ENCODE measurements around the gene MPP1. TPM values are rescaled to one million over a fixed set of nuclear protein-coding genes. Genes with fewer than 3 reads are reported as not detected.
A peak's percentile ranks its signal among the peaks of the same experiment; 100 is the strongest.

MPP1 gene
- total and polyA plus RNA-seq, 9 of the 15 experiments (the other 6 are each of a cell fraction or from before 2014, with no cell fraction given) = 227 to 395 (median 283) TPM

GRCh38 chrX:154818916-154819770 is 13.9 kb upstream of the MPP1 start (continued):
- TF ChIP-seq TOE1 (IDR thresholded peaks at IDR 0.05; ENCODE audit: borderline replicate concordance) (no peak), TOE1 (CRISPR knock-in tag; IDR thresholded peaks at IDR 0.05; ENCODE audit: borderline replicate concordance, low read depth) (no peak), CTBP1 (IDR thresholded peaks at IDR 0.05; ENCODE audit: borderline replicate concordance) (no peak), GABPA (tag; conservative IDR thresholded peaks at IDR 0.05; ENCODE audit: low read depth) (no peak), EGR1 (conservative IDR thresholded peaks at IDR 0.05) (no peak), ZNF175 (CRISPR knock-in tag; IDR thresholded peaks at IDR 0.05; ENCODE audit: low read depth) (no peak), NRF1 (conservative IDR thresholded peaks at IDR 0.05 in 1 of 2, IDR thresholded peaks at IDR 0.05 in 1 of 2) (peak in 1 of 2 experiments; percentile 20; a peak in 2 of 4 replicates), PHB (CRISPR knock-in tag; IDR thresholded peaks at IDR 0.05) (no peak), NFYB (IDR thresholded peaks at IDR 0.05; ENCODE audit: extremely low read depth, insufficient read length) (no peak), TRIM28 (IDR thresholded peaks at IDR 0.05) (no peak), MNT (conservative IDR thresholded peaks at IDR 0.05) (peak; percentile 49 to 68; a peak in 2 of 4 replicates), ZNF253 (CRISPR knock-in tag; conservative IDR thresholded peaks at IDR 0.05) (no peak), HDAC3 (IDR thresholded peaks at IDR 0.05; ENCODE audit: borderline replicate concordance, partially characterized antibody) (no peak), ZNF609 (CRISPR knock-in tag; IDR thresholded peaks at IDR 0.05; ENCODE audit: borderline replicate concordance) (no peak), MTA2 (IDR thresholded peaks at IDR 0.05; ENCODE audit: low read depth) (no peak), MTA1 (IDR thresholded peaks at IDR 0.05; ENCODE audit: borderline replicate concordance) (no peak), PRMT5 (CRISPR knock-in tag; IDR thresholded peaks at IDR 0.05) (no peak), GABPB2 (CRISPR knock-in tag; conservative IDR thresholded peaks at IDR 0.05) (no peak), CHAMP1 (IDR thresholded peaks at IDR 0.05) (no peak), ZNF785 (CRISPR knock-in tag; IDR thresholded peaks at IDR 0.05) (no peak)
